HFF-Myc (cell line): Measurements from ENCODE around the gene TTC23.
"Not testable (repeated sequence)": the region's sequence is repeated elsewhere in the genome, so short reads cannot be mapped to it uniquely, and the experiment has no call there.

Source experiments
- DNase-seq: peaks from one replicate; pipeline ENCODE4 v3.0.0-alpha.2; 2011; ENCODE audit warnings: low read depth; ENCODE audit errors: extremely low read depth
- H3K4me3 ChIP-seq: replicated peaks from 2 replicates; pipeline ENCODE4 v1.5.1; 2011; ENCODE audit warnings: low read depth, mild to moderate bottlenecking, control low read depth, low read length
- CTCF ChIP-seq: IDR thresholded peaks from 2 replicates; pipeline ENCODE4 v1.5.1; 2012; ENCODE audit warnings: mild to moderate bottlenecking, low read depth, low read length, control low read depth; ENCODE audit errors: missing control alignments

Gene TTC23

GRCh38 chr15:99207672-99208071 lies 41.7 kb downstream of the TTC23 start:
- TF ChIP-seq CTCF = no peak
- no peak overlapping the region for H3K4me3 ChIP-seq
- DNase-seq = no peak

DNA sequence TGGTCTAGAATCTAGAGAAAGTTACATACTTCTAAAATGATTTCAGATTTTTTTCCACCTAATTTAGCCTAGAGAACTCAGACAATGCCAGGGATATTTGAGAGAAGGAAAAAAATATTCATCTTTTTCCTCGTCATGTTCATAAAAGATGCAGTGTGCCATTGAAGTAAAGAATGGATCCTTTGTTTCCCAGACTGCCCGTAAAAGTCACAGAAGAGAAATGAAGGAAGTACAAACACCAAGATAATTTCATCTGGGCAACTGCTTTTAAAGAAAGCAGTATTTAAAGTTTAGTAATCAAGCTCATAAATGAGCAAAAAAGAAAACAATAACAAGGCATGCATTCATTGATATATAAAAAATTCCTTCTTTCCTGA lies 47.2 kb downstream of the TTC23 start:
- no peak for DNase-seq
- TF ChIP-seq CTCF = no peak
- H3K4me3 ChIP-seq = no peak overlapping the region

DNA sequence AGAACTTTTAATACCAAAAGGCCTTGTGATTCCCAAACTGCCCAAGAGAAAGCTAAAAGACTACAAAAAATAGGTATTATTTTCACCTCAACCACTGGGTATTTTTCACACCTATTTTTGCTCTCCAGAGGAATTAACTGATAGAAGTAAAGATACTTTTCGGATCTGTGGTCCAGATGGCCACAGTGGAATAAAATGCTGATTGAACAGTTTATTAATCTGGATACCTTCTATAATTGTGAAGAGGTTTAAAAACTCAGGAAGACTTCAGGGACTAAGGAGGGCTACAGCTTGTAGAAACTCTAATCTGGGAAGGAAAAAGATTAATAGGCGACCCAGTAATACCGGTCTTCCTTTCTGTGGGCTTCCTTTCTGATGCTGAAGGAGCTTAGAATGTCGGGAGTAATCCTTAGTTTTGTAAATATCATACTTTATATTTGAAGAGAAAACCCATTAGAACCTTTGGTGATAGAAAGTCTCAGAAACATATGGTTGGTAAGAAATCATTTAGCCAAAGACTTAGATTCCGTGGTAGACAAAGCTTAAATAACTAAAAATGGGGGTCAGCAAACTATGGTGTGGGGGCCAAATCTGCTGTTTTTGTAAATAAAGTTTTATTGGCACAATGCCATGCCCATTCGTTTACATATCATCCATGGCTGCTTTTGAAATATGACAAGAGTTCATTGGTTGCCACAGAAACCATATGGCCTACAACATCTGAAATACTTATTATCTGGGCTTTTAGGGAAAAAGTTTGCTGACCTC lies 47.8 kb downstream of the TTC23 start:
- no peak overlapping the region for H3K4me3 ChIP-seq
- DNase-seq = no peak
- no peak for TF ChIP-seq CTCF

DNA sequence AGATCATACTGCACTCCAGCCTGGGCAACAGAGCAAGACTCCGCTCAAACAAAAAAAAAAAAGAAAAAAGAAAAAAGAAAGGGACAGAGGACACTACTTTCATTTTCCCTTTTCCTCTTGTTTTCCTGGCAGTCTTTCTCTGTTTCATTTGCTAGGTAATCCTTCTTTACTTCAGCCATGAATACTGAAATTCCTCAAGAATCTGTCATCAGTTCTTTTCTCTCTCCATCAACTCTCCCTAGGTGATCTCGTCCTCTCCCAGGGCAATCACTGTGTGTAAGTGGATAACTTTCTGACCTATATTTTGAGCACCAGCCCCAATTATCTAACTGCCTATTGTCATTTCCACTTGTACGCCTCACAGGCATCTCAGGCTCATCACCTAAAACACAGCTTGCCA lies 51.5 kb downstream of the TTC23 start:
- DNase-seq = no peak
- no peak overlapping the region for H3K4me3 ChIP-seq
- no peak for TF ChIP-seq CTCF

- DNase-seq, H3K4me3 ChIP-seq: not testable (repeated sequence)
These were observed 57.2 kb downstream of the TTC23 start for GRCh38 chr15:99192181-99192580.

DNA sequence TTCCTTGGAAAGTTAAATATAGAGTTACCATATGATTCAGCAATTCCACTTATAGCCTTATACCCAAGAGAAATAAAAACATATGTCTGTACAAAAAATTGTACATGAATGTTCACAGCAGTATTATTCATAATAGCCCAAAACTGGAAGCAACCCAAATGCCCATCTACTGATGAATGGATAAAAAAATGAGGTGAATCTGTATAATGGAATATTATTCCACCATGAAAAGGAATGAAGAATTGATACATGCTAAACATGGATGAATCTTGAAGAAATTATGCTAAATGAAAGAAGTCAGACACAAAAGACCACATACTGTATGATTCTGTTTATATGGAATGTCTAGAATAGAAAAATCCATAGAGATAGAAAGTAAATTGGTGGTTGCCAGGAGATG lies 61.4 kb downstream of the TTC23 start:
- no peak overlapping the region for H3K4me3 ChIP-seq
- no peak for TF ChIP-seq CTCF
- no peak for DNase-seq

DNA sequence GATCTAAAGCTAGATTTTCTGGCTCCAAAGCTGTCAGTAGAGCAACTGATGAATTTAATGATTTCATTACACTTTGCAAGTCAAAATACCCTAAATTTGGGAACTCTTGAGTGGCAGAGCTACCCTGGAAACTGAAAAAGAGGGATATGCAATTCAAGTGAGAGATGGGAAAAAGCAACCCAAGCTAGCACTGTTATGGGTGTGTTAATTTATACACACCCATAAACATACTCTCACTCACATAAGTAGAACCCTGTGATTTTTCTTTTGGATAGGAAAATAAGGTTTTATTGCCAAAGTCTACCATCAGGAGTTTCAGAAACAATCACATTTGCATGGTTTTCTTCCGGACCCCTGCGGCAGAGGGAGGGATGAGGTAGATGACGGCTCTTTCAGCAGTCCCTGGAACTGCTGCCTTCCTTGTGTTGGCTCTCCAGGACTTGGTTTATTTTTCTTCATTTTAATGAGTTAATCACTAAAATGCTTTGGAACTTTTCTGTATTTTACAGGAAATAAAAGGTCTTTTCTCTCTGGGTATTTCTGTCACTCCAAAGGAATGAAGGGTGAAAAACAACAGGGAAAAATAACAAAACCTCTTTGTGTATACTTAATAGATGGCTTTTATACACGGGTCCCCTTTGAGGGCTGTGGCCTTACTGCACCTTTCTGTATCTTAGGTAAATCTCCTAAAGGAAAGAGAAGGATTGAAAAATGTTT lies 63.8 kb downstream of the TTC23 start:
- no peak overlapping the region for H3K4me3 ChIP-seq
- DNase-seq = no peak
- no peak for TF ChIP-seq CTCF
